ENCODE results near the gene RBM15.

- TF ChIP-seq CTCF (IDR thresholded peaks at IDR 0.05) (no peak), POLR2A (IDR thresholded peaks at IDR 0.05) (no peak), POLR2AphosphoS5 (IDR thresholded peaks at IDR 0.05) (no peak), EP300 (IDR thresholded peaks at IDR 0.05; ENCODE audit: low read depth) (no peak)
These were observed 2.7 kb downstream of the RBM15 start for GRCh38 chr1:110341872-110342331.

Data from transverse colon (tissue), 4 donors.